Activated naive CD4-positive, alpha-beta T cell treated with anti-CD3 and anti-CD28 coated beads, Interleukin-2, amount 50 U/mL, for 16 hours (primary cell): ENCODE measurements around the gene CFLAR.
"Not testable (repeated sequence)": the region's sequence is repeated elsewhere in the genome, so short reads cannot be mapped to it uniquely, and the experiment has no call there.

ENCODE experiments used
- DNase-seq: peaks from one replicate; pipeline ENCODE4 v3.0.0-alpha.2; 2020

Gene CFLAR

GRCh38 chr2:201149821-201150165, 33.8 kb downstream of the CFLAR start:
- not testable (repeated sequence) for DNase-seq

GRCh38 chr2:201150454-201151020, 34.6 kb downstream of the CFLAR start:
- DNase-seq: no peak

GRCh38 chr2:201151127-201151981, 35.4 kb downstream of the CFLAR start:
- no peak for DNase-seq

- DNase-seq: no peak
These were observed 36.6 kb downstream of the CFLAR start for GRCh38 chr2:201152517-201152916.

GRCh38 chr2:201152999-201153815, 37.2 kb downstream of the CFLAR start:
- no peak for DNase-seq

GRCh38 chr2:201154615-201155399, 38.8 kb downstream of the CFLAR start:
- DNase-seq: no peak

- no peak for DNase-seq
These were observed 40.1 kb downstream of the CFLAR start for GRCh38 chr2:201156036-201156435.

GRCh38 chr2:201156640-201157039, 40.7 kb downstream of the CFLAR start:
- DNase-seq: no peak

GRCh38 chr2:201157694-201158093, 41.7 kb downstream of the CFLAR start:
- no peak for DNase-seq

- peak; percentile 41 for DNase-seq
These were observed 42.4 kb downstream of the CFLAR start for GRCh38 chr2:201158111-201158929.

- DNase-seq: no peak
These were observed 48.2 kb downstream of the CFLAR start for GRCh38 chr2:201164166-201164565.

GRCh38 chr2:201167546-201167945, 51.6 kb downstream of the CFLAR start:
- DNase-seq: no peak

GRCh38 chr2:201168496-201168895, 52.5 kb downstream of the CFLAR start:
- DNase-seq: not testable (repeated sequence)

- no peak for DNase-seq
These were observed 55.4 kb downstream of the CFLAR start for GRCh38 chr2:201171259-201171814.

GRCh38 chr2:201172279-201172678, 56.3 kb downstream of the CFLAR start:
- no peak for DNase-seq

- no peak for DNase-seq
These were observed 58.7 kb downstream of the CFLAR start for GRCh38 chr2:201174687-201175086.

- no peak for DNase-seq
These were observed 60.1 kb downstream of the CFLAR start for GRCh38 chr2:201176081-201176481.

- DNase-seq: no peak
These were observed 64.0 kb downstream of the CFLAR start for GRCh38 chr2:201180010-201180409.

GRCh38 chr2:201182650-201183364, 66.8 kb downstream of the CFLAR start, which contains the start of gene CASP10:
Gene CASP10 (plus strand): TSS chr2:201183141. CDS start chr2:201185778, 2,637 bp downstream.
- DNase-seq: no peak

- no peak for DNase-seq
These were observed 67.4 kb downstream of the CFLAR start for GRCh38 chr2:201183365-201183727.

- not testable (repeated sequence) for DNase-seq
These were observed 67.9 kb downstream of the CFLAR start for GRCh38 chr2:201183835-201184234.
